ENCODE data around the gene YPEL5. TPM values are rescaled to one million over a fixed set of nuclear protein-coding genes. Genes with fewer than 3 reads are reported as not detected.

YPEL5 gene
- total RNA-seq, 2 donors from 2014 or later = 81.8 to 123 TPM

DNA sequence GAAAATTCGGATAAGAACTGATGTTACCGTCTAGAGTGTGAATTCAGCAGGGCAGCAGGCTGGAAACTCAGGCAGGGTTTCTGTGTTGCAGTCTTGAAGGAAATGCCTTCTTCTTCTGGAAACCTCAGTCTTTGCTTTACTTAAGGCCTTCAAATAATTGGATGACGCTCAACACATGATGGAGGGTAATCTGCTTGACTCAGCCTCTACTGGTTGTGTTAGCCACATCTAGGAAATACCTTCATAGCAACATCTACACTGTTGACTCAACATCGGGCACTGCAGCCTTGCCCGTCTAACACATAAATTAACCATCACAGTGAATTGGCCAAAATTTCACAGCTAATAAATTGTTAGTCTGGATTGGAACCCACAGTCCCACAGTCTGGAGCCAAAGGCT is 37.2 kb downstream of the YPEL5 start:
- H3K27me3 ChIP-seq (replicated peaks; ENCODE audit: insufficient read depth) = no peaks in the 10 kb centered on the region
- no peak overlapping the region for H3K4me3 ChIP-seq
- no peak for DNase-seq (ENCODE audit: low spot score)
- intact Hi-C loops (cut with DNase I) = no loop called here
- TF ChIP-seq POLR2AphosphoS5 (IDR thresholded peaks at IDR 0.05) = no peak
- TF ChIP-seq, protein P1, sequence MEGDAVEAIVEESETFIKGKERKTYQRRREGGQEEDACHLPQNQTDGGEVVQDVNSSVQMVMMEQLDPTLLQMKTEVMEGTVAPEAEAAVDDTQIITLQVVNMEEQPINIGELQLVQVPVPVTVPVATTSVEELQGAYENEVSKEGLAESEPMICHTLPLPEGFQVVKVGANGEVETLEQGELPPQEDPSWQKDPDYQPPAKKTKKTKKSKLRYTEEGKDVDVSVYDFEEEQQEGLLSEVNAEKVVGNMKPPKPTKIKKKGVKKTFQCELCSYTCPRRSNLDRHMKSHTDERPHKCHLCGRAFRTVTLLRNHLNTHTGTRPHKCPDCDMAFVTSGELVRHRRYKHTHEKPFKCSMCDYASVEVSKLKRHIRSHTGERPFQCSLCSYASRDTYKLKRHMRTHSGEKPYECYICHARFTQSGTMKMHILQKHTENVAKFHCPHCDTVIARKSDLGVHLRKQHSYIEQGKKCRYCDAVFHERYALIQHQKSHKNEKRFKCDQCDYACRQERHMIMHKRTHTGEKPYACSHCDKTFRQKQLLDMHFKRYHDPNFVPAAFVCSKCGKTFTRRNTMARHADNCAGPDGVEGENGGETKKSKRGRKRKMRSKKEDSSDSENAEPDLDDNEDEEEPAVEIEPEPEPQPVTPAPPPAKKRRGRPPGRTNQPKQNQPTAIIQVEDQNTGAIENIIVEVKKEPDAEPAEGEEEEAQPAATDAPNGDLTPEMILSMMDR (IDR thresholded peaks at IDR 0.05) = no peak
- no peak for TF ChIP-seq POLR2A (IDR thresholded peaks at IDR 0.05)
- H3K4me1 ChIP-seq (replicated peaks) = no peaks in the 10 kb centered on the region
- H3K27ac ChIP-seq = no peak overlapping the region
- no peaks in the 10 kb centered on the region for H3K36me3 ChIP-seq
- H3K9me3 ChIP-seq = no peaks in the 10 kb centered on the region
- 93% methylated on average over 5 of the region's 5 CpGs for WGBS

DNA sequence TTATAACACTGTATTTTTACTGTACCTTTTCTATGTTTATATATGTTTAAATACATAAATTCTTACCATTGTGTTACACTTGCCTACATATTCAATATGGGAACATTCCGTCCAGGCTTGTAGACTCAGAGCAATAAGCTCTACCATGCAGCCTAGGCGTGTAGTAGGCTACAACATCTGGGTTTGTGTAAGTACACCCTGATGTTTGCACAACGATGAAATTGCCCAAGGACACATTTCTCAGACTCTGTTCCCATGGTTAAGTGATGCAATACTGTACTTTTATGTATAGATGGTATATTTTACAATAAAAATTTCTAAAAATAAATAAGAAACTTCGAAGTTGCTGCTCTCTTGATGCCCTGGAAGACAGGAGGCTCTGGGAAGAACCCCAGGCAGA is 38.4 kb downstream of the YPEL5 start:
- H3K9me3 ChIP-seq = no peaks in the 10 kb centered on the region
- H3K4me1 ChIP-seq (replicated peaks) = no peaks in the 10 kb centered on the region
- WGBS = 61% methylated on average over 4 of the region's 4 CpGs
- no peak for TF ChIP-seq POLR2AphosphoS5 (IDR thresholded peaks at IDR 0.05)
- DNase-seq (ENCODE audit: low spot score) = no peak
- H3K36me3 ChIP-seq = no peaks in the 10 kb centered on the region
- intact Hi-C loops (cut with DNase I) = no loop called here
- H3K27ac ChIP-seq = no peak overlapping the region
- no peak overlapping the region for H3K4me3 ChIP-seq
- no peaks in the 10 kb centered on the region for H3K27me3 ChIP-seq (replicated peaks; ENCODE audit: insufficient read depth)

- H3K27me3 ChIP-seq (replicated peaks; ENCODE audit: insufficient read depth) = no peaks in the 10 kb centered on the region
- 91% methylated on average over 2 of the region's 2 CpGs for WGBS
- TF ChIP-seq, protein P1 (IDR thresholded peaks at IDR 0.05) = no peak
- TF ChIP-seq POLR2AphosphoS5 (IDR thresholded peaks at IDR 0.05) = no peak
- TF ChIP-seq POLR2A (IDR thresholded peaks at IDR 0.05) = no peak
- DNase-seq (ENCODE audit: low spot score) = no peak
- H3K4me1 ChIP-seq (replicated peaks) = no peaks in the 10 kb centered on the region
- no peaks in the 10 kb centered on the region for H3K36me3 ChIP-seq
- no peak overlapping the region for H3K4me3 ChIP-seq
- no peaks in the 10 kb centered on the region for H3K9me3 ChIP-seq
- intact Hi-C loops (cut with DNase I) = no loop called here
- H3K27ac ChIP-seq = no peak overlapping the region
These were observed 41.5 kb downstream of the YPEL5 start for GRCh38 chr2:30188292-30188691.

DNA sequence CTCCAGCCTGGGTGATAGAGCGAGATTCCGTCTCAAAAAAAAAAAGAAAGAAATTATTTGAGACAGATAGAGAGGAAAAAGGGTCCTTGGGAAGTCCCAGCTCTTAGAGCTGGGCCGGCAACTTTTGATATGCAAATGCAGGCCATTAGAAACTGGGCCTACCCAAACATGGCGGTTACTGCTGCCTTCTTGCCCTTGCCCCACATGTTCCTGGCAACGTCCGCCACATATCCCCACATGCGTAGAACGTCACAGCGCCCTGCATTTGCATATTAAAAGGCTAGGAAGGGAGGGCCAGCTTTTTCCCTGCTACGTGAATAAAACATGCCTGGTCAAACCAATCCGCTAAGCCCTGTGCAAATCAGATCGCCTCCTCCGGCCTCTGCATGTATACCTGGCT is 43.8 kb downstream of the YPEL5 start:
- no peaks in the 10 kb centered on the region for H3K4me1 ChIP-seq (replicated peaks)
- 95% methylated on average over 13 of the region's 13 CpGs for WGBS
- H3K27me3 ChIP-seq (replicated peaks; ENCODE audit: insufficient read depth) = no peaks in the 10 kb centered on the region
- intact Hi-C loops (cut with DNase I) = no loop called here
- no peak overlapping the region for H3K27ac ChIP-seq
- no peaks in the 10 kb centered on the region for H3K9me3 ChIP-seq
- TF ChIP-seq POLR2AphosphoS5 (IDR thresholded peaks at IDR 0.05) (no peak), POLR2A (IDR thresholded peaks at IDR 0.05) (no peak)
- TF ChIP-seq, protein P1 (IDR thresholded peaks at IDR 0.05) = no peak
- H3K36me3 ChIP-seq = no peaks in the 10 kb centered on the region
- no peak overlapping the region for H3K4me3 ChIP-seq
- no peak for DNase-seq (ENCODE audit: low spot score)

GRCh38 chr2:30191107-30191506 is 44.3 kb downstream of the YPEL5 start:
- Histone ChIP-seq H3K9me3 (no peaks in the 10 kb centered on the region), H3K4me3 (no peak overlapping the region), H3K27me3 (replicated peaks; ENCODE audit: insufficient read depth) (no peaks in the 10 kb centered on the region), H3K4me1 (replicated peaks) (no peaks in the 10 kb centered on the region), H3K27ac (no peak overlapping the region), H3K36me3 (no peaks in the 10 kb centered on the region)
- DNase-seq (ENCODE audit: low spot score) = no peak
- intact Hi-C loops (cut with DNase I) = no loop called here
- TF ChIP-seq, protein P1 (IDR thresholded peaks at IDR 0.05) = no peak
- no peak for TF ChIP-seq POLR2AphosphoS5 (IDR thresholded peaks at IDR 0.05)
- TF ChIP-seq POLR2A (IDR thresholded peaks at IDR 0.05) = no peak
- WGBS = 95% methylated on average over 10 of the region's 10 CpGs
